Stimulated activated CD4-positive, alpha-beta T cell treated with anti-CD3 and anti-CD28 coated beads, Interleukin-15, amount 100 ng/mL, for 1 hour (primary cell): Measurements from ENCODE around the gene WAC.
"Not testable (repeated sequence)": the region's sequence is repeated elsewhere in the genome, so short reads cannot be mapped to it uniquely, and the experiment has no call there.

ENCODE experiments used
- DNase-seq, 2 donors: peaks; one replicate each; pipeline ENCODE4 v3.0.0-alpha.2; 2020; ENCODE audit warnings: low read depth in 1 of 2, low spot score in 1 of 2

WAC gene, protein sequence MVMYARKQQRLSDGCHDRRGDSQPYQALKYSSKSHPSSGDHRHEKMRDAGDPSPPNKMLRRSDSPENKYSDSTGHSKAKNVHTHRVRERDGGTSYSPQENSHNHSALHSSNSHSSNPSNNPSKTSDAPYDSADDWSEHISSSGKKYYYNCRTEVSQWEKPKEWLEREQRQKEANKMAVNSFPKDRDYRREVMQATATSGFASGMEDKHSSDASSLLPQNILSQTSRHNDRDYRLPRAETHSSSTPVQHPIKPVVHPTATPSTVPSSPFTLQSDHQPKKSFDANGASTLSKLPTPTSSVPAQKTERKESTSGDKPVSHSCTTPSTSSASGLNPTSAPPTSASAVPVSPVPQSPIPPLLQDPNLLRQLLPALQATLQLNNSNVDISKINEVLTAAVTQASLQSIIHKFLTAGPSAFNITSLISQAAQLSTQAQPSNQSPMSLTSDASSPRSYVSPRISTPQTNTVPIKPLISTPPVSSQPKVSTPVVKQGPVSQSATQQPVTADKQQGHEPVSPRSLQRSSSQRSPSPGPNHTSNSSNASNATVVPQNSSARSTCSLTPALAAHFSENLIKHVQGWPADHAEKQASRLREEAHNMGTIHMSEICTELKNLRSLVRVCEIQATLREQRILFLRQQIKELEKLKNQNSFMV

DNA sequence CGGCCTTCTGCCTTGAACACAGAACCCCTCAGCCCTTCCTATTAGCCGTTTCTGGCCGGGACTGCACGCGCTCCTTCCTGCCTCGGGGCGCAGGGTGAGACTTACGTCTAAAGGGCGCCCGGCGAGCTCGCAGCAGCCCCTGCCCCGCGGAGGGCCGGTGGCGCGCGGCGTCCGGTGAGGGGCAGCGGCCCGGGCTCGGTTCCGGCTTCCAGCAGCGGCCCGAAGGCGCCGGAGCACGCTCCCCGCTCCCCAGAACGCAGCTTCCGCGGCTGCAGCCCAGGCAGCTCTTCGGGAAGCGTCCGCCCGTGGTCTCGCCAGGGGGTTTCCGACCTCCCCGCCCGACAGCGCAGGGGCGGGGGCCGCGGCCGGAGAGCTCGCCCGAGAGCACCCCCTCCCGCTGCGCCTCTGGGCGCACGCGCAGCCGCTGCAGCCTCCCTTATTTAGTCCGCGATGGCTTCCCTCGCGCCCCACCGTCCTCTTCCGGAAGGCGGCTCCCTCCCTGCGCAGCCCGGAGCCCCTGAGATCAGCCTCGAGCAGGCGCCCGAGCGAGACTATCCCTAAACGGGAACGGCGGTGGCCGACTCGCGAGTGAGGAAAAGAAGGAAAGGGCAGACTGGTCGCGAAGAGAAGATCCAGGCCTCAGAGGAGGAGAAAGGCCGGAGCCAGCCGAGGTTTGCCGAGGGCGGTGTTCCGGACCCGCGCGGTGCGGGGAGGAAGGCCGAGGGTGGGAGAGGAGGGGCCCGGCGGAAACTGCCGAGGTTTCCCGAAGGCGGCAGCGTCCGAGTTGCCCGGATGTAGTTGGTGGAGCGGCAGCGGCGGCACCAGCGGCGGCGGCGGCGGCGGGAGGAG, at the start of gene WAC:
WAC (plus strand) TSS at position 782 of the 849 bp plus-strand sequence. CDS start 462 bp downstream, outside the sequence.
- DNase-seq, result peak; percentile 94 to 97

DNA sequence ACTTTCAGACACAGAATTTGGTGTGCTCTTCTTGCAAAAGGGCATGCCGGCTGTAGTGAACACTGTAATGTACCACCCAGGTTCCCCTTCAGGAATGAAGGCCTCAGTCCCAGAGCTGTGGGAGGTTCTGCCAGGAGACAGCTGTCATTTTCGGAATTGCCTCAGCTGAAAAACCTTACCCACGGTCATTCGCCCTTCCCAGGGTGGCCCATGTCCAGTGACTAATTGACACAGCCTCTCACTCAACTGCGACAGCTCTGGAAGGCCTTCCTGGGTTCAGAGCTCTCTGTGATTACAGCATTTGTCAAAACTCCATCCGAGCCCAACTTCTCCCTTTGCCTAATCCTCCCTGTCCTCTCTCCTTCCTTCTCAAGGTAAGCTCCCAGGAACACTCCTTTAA, 43.7 kb upstream of the WAC start:
- no peak for DNase-seq

GRCh38 chr10:28490256-28490865, 42.6 kb upstream of the WAC start:
- DNase-seq, result not testable (repeated sequence)

DNA sequence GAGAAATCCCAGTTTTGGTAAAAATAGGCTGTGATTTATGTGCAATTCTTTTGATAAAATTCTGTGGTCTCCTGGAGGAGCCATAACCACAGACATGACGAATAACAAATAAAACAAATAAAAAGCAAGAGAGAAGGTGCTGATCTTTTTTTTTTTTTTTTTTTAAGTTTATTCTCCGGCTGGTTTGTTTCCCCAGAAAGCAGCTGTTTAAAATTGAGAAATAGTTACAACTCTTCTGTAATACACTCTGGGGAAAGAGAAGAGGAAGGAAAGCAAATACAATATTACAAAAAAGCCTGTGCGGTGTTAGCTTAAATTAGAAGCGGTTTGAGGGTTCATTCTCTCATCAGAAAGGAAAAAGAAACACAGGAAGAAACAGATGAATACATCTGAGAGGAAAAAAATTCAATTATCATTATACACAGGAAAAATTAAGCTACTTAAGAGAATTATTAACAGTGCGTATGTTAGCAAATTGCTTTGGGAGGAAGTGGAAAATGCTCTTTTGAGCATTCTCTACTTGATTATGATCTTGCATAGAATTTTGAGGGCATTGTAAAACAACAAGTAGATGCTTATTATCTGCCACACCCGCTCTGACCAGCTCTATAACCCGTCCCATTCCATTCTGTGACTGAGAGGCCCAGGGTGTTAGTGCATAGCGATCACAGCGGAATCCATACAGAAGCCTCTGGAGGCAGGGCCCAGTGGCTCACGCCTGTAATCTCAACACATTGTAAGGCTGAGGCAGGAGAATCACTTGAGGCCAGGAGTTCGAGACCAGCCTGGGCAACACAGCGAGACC, 40.6 kb upstream of the WAC start:
- DNase-seq, result no peak

DNA sequence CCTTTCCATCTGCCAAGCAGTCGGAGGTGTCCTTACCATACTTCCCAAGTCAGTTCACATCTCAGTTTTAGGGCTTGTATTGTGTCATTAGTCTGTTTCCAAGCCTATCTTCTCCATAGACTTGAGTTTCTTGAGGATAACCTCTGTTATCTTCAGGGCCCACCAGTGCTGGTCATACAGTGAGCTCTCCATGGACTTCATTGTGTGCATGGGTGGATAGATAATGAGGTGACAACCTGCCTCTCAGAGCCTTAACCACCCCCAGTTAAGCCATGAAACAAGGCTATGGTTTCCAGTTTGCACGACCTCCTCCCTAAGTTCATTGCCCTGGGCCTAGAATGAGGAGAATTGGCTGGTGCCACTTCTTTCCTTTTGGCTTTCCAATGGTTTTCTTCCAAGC, 38.5 kb upstream of the WAC start:
- DNase-seq, result no peak

- DNase-seq, result no peak
Measured at GRCh38 chr10:28495084-28495483, 37.8 kb upstream of the WAC start.

- no peak for DNase-seq
Measured at GRCh38 chr10:28496017-28496416, 36.9 kb upstream of the WAC start.

- DNase-seq, result no peak
Measured at GRCh38 chr10:28496481-28496961, 36.4 kb upstream of the WAC start.

DNA sequence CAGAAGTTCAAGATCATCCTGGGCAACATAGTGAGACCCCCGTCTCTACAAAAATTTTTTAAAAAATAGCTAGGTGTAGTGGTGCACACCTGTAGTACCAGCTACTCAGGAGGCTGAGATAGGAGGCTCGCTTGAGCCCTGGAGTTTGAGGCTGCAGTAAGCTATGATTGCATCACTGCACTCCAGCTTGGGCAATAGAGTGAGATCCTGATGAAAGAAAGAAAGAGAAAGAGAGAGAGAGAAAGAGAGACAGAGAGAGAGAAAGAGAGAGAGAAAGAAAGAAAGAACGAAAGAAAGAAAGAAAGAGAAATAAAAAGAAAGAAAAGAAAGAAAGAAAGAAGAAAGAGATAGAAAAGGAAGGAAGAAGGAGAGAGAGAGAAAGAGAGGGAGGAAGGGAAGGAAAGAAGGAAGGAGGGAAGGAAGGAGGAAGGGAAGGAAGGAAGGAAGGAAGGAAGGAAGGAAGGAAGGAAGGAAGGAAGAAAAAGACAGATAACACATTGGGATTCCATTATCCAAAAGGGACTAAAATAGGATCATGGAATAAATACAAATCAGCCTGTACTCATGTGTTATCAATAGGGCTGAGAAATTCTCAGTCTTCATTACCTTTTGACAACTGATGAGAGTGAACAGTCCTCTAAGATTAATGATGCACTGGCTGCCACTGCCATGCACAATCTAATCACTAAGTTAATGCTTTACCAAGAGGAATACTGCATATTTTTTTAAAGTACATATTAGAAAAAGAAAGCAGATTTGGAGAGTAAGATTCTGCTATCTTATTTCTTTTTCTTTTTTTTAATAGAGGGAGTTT, 35.4 kb upstream of the WAC start:
- no peak for DNase-seq

DNA sequence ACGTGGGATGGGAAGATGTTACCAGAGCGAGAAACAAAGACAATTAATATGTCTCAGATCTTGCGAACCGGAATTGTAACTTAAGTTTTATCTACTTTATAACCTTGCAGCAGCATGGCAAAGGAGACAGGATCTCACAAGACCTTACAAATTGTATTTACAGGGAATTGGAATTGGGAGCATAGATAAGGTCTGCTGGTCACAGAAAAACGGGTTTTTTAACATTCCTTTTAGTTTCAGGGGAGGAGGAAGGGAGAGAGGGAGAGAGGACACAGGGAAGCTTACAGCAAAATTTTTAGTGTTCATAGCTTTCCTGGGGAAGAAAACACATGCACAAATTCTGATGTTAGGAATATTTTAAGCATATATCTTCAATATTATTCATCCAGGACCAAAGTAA, 32.7 kb upstream of the WAC start:
- not testable (repeated sequence) for DNase-seq

DNA sequence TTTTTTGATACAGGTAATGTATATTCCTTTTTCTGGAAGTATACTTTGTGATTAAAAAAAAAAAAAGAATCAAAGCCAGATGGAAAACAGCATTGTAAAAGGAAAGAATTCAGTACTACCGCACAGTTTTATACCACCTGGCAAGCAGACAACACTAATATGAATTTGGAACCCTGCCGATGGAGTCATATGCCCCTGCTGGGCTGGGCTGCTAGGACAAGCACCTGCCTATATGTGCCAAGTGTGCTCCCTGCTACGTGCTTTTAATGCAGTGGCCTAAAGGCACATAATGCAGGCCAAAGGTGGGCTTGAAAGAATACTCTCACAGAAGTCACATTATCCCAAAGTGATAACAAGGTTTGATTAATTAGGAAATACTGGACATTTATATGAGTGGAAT, 29.8 kb upstream of the WAC start:
- no peak for DNase-seq

GRCh38 chr10:28505359-28505959, 27.5 kb upstream of the WAC start:
- DNase-seq, result no peak

- no peak for DNase-seq
Measured at GRCh38 chr10:28508304-28508925, 24.5 kb upstream of the WAC start.

DNA sequence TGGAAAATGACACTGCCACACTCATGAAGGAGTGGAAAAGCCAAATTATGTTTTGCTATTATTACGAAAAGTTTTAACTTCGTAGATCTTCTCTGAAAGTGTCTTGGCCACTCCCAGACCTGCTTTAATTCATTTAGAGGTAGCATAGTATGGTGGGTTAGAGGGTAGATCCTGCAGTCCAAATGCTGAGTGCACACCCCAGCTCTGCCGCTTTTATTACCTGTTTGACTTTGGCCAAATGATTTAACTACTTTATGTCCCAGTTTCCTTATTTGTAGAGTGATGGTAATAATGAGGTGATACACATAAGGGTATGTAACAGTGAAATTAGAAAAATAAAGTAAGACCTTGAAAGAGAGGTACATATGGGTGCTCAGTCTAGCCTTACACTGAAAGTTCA, 23.6 kb upstream of the WAC start:
- DNase-seq, result no peak

- no peak for DNase-seq
Measured at GRCh38 chr10:28514648-28515047, 18.3 kb upstream of the WAC start.

DNA sequence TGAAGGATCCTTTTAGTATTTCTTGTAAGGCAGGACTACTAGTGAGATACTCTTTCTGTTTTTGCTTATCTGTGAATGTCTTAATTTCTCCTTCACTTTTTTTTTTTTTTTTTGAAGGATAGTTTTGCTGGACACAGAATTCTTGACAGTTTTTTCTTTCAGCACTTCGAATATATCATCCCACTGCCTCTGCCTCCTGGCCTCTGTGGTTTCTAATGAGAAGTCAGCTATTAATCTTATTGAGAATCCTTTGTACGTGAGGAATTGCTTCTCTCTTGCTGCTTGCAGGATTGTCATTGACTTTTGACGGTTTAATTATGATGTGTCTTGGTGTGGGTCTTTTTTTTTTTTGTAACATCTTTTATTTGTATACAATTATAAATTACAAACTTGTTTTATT, 12.6 kb upstream of the WAC start:
- DNase-seq, result no peak

DNA sequence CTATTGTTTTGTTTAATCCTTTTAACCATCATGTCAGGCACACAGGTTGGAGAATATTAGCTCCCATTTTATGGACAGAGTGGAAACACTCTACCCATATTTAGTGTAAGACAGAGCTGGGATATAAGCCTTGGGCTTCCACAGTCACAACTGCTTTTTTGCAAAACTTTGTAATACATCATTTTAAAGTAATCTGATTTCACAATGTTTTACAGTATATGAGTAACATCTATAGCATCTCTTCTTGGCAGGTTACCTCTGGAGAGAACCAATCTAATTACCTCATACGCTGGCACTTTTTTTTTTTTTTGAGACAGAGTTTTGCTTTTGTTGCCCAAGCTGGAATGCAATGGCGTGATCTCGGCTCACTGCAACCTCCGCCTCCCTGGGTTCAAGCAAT, 12.1 kb upstream of the WAC start:
- not testable (repeated sequence) for DNase-seq

DNA sequence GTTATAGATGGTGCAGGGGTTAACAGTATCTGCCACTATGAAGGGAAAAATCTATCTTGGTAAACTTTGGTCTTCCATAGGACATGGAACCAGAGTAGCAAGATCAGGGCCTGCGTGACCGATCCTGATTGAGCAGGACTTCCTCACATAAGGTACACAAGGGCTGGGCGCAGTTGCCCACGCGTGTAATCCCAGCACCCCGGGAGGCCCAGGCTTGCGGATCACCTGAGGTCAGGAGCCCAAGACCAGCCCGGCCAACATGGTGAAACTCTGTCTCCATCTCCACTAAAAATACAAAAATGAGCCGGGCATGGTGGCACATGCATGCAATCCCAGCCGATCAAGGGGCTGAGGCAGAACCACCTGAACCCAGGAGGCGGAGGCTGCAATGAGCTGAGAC, 11.0 kb upstream of the WAC start:
- not testable (repeated sequence) for DNase-seq
